Measurements from ENCODE around the gene CNKSR3.
A peak's percentile ranks its signal among the peaks of the same experiment; 100 is the strongest.
"Not testable (repeated sequence)": the region's sequence is repeated elsewhere in the genome, so short reads cannot be mapped to it uniquely, and the experiment has no call there.

CNKSR3 gene

DNA sequence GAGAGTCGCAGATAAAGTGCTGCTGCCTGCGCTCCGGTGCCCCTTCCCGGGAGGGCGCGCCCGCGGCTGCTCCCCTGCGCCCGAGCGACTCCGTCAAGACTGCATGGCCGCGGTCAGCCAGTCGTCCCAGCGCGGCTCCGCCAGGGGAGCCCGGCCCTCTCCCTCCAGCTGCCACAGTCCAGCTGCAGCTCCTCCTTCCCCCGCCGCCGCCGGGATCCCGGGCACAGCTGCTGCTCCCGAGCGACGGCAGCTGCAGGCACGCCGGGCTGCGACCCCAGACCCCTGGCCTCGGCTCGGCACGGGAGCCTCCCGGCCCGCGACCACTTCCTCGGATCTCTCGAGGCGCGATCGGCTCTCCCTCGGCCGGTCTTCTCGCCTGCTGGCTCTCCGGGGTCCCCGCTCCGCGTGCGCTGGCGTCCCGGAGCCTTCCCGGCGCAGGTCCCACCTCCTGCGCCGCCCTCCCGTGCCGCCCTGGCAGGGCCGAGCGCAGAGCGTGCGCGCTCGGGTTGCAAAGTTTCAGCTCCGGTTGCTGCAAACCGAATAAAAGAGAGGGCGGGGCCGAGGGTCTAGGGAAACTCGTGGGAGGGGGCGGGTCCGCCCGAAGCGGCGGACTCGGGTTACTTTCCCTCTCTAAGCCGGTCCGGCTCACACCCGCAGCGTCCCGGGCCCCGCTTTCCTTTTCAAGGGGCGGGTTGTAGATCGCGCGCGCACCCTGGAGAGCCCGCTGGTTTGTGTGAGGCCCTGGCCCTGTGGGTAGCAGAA, at the start of gene CNKSR3:
Gene CNKSR3 (minus strand): TSS at position 542 of the 762 bp plus-strand sequence. CDS start 571 bp downstream, outside the sequence.
- DNase-seq (ENCODE audit: low read depth in 2 of 2), result peak; percentile 31 to 33

DNA sequence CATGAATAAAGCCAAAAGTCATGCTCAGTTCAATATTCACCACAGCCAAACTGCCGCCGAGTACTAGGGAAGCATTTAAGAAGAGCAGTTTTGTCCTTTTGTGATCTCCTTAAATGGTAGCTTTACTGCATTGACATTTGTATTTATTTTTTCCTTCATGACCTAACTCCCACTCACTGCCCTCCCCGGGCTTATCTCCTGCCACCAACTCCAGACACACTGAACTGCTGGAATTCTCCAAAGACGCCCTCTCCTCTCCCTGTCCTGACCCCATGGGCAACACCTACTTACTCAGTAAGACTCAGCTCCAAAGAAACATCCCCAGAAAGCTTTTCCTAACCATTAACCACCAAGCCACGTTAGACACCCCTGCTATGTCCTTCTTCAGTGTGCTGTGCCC, 48.5 kb upstream of the CNKSR3 start:
- no peak for DNase-seq (ENCODE audit: low read depth in 2 of 2)

DNA sequence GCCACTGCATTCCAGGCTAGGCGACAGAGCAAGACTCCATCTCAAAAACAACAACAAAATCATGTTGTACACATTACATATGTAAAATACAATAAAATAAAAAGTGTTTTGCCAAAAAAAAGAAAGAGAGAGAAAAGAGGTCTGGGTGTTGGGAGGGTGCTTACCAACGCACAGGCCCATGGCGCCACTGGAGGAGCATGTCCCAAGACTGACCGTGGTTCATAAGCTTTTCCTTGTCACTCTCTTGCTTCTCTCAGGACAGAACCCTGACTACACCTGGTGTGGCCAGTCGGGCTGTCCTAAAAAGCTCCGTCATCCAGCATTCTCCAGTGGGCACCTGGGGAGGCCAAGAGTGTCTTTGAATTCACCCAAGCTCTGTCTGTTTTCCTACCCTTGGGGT, 48.0 kb upstream of the CNKSR3 start:
- DNase-seq (ENCODE audit: low read depth in 2 of 2), result no peak

DNA sequence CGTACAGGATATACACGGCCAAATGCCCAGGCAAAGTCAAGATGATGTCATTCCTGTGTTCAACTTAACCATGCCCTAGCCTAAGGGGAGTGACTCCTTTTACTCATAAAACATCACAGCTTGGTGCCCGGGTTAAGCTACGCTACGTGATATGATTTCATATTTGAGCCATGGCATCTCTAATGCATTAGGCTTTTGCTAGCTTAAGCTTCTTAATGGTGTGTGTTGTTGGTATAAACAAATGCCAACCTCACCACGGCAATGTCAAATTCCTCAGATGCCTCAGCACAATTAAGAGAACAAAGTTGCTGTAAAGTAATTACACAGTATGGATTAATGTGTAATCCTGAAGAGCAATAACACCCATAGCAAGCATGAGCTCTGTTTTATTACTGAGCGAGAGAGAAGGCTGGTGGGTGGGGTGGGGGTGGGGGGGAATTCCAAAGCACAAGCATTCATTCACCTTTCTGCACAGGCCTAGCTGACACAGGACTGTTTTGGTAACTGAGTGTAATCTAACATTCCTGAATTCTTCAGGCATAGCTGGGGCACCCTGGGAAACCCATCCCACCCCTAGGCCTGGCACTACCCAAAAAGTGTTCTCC, 44.7 kb upstream of the CNKSR3 start:
- no peak for DNase-seq (ENCODE audit: low read depth in 2 of 2)

DNA sequence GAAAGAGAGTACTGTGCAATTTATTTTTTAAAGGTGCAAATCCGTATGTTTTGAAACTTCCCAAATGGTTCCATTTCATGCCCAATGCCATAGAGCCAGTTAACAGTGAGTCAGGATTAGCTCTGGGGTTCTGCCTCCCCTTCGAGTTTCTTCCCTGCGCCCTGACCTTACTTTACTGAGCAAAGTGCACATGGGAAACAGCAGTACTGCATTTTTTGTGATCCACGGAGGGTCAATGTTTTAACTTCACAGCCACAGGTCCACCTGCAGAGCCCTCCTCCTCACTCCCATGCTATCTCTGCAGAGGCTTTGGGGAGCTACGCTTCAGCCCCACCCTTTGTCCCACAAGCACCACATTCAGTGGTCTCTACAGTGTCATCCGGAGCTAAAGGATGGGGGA, 44.0 kb upstream of the CNKSR3 start:
- DNase-seq (ENCODE audit: low read depth in 2 of 2), result no peak

DNA sequence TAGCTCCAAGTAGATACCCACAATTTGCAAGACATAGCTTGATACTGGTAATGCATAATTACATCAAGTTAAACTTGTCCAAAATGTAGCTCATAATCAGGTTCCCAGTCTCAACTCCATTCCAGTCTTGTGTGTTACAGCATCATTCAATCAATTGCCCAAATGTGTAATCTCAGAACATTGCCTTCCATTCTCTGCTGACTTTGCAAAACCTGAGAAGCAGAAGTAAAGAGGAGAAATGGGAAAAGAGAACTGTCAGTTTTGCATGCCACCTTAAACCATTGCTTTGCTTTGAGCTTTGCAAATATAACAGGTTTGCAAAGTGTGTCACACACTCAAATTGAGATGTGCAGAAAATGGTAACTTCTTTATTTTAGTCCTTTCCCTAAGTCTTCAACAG, 40.3 kb upstream of the CNKSR3 start:
- no peak for DNase-seq (ENCODE audit: low read depth in 2 of 2)

DNA sequence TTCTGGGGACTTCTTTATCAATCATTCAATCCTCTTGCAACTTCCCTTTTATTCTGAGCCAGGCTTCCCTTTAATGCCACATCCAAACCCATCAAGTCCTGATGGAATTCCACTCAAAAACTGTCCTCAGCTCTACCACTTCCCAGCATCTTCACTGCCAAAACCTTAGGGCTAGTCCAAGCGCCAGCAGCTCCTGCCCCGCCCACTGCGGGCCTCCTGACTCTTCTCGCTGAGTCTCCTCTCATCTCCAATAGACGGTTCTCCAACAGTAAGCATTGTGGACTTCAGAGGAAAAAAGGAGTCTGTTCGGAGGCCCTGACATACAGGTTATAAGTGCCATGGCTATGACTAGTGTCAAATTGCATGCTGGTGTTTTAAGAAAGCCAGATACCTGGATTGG, 38.7 kb upstream of the CNKSR3 start:
- DNase-seq (ENCODE audit: low read depth in 2 of 2), result no peak

DNA sequence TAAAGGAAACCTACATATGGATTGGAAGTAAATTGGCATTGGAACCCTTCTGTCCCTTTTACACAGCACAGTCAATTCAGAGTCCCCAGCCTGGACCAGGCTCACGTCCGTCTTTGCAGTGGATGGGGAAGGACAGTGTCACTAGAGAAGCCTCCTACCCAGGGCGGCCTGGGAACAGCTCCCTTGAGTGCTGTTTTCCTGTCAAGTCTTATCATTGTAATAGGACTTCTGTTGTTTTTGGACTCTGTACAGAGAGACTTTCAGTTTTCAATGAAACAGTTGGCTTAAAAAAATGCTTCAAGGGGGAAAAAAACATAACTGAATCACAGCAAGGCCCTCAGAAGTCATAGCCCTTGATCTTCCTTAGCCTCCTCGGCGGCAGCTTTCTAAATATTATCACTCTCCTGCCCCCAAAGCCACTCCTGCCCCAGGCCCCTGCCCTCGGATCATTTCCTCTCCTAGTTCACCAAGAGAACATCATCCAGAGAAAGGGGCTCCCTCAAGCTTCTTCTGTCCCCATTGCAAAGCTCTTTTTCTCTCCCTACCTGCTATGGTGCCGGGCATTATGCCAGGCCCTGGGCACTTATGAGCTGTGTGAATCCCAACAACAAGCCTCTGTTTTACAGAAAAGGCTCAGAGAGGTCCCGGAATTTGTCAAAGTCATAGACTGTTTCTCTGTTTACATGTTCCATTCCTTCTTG, 37.8 kb upstream of the CNKSR3 start:
- no peak for DNase-seq (ENCODE audit: low read depth in 2 of 2)

DNA sequence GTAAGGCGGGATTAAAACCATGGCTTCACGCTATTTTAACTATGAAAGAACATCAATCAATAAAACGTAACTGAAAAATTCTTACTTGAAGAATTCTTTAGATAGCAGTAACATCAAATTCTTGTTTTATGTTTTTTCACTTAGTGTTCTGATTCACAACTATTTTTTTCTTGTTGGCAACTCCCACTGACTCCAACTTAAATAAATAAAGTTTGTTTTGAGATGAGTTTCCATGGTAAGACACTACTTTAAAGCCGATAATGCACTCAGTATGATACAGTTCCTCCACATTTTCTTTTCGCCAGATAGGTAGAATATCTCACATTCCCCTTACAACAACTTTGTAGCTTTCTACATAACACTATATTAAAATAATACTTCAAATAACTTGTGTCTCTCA, 33.1 kb upstream of the CNKSR3 start:
- no peak for DNase-seq (ENCODE audit: low read depth in 2 of 2)

DNA sequence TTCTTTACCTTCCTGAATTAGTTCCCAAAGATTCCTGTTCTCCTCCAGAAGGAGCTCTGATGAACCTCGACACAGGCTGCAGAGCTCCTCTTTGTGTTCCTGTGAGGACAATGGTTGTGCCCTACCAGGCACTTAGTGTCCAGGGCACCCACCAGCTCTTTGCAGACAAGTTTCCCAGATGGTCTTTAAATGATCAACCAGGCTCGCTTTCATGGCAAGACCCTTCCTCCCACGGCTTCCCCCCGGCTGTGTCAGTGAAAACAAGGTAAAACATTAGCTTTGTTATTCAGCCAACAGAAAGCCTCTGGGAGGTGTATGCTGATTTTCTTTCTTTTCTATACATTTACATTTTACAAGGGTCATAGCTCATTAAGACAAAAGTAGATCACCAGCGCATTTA, 32.3 kb upstream of the CNKSR3 start:
- no peak for DNase-seq (ENCODE audit: low read depth in 2 of 2)

DNA sequence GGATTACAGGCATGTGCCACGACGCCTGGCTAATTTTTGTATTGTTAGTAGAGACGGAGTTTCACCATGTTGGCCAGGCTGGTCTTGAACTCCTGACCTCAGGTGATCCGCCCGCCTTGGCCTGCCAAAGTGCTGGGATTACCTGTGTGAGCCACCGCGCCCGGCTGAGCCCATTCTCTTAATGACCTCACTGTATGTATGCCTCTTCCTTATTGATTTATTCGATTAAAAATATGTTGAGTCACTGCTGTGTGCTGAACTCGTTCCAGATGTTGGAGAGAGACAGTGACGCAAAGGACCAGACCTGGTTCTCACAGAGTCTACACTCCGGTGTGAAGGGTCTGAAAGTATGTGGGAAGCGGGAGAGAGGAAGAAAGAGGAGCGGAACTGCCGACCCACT, 31.4 kb upstream of the CNKSR3 start:
- DNase-seq (ENCODE audit: low read depth in 2 of 2), result not testable (repeated sequence)

DNA sequence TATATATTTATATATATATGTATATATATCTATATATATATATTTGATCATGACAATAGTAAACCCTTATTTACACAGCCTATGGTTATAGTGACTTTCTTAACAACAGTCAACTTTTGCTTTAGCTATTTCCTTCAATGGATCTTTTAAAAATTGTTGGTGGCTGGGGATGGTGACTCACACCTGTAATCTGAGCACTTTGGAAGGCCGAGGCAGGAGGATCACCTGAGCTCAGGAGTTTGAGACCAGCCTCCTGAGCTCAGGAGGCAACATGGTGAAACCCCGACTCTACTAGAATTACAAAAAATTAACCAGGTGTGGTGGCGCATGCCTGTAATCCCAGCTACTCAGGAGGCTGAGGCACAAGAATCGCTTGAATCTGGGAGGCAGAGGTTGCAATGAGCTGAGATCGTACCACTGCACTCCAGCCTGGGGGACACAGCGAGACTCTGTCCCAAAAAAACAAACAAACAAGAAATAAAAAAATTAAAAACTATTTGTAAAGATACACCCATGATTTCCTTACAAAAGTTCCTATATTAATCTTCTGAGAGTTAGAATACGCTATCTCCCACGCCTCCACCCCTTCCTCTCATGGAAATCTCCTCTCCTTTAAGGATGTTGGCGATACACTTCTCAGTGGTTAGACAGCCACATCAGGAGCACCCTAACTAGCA, 29.2 kb upstream of the CNKSR3 start:
- no peak for DNase-seq (ENCODE audit: low read depth in 2 of 2)

DNA sequence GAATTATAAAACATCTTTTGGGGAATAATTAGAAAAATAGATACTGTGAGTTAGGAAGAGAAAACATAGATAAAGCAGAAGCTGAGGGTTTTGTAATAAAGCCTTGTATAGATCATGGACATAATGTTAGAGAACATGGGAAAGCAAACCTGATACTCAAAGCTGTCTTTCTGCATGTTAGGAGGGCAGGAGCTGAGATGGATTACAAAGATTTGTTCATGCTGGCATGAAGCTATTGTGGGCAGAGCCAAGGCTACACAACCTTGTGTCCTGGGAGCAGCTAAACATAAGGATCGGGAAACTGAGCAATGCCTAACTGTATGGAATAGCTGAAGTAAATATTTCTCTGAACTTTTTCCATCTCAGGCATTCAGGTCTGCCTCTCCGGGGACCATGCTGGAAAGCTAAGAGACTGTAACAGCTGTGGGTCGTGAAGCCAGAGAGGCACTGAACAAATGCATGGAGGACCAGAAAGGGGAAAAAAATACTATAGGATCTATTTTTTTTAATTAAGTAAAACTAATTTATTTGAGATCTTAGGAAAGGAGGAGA, 28.2 kb upstream of the CNKSR3 start:
- no peak for DNase-seq (ENCODE audit: low read depth in 2 of 2)

DNA sequence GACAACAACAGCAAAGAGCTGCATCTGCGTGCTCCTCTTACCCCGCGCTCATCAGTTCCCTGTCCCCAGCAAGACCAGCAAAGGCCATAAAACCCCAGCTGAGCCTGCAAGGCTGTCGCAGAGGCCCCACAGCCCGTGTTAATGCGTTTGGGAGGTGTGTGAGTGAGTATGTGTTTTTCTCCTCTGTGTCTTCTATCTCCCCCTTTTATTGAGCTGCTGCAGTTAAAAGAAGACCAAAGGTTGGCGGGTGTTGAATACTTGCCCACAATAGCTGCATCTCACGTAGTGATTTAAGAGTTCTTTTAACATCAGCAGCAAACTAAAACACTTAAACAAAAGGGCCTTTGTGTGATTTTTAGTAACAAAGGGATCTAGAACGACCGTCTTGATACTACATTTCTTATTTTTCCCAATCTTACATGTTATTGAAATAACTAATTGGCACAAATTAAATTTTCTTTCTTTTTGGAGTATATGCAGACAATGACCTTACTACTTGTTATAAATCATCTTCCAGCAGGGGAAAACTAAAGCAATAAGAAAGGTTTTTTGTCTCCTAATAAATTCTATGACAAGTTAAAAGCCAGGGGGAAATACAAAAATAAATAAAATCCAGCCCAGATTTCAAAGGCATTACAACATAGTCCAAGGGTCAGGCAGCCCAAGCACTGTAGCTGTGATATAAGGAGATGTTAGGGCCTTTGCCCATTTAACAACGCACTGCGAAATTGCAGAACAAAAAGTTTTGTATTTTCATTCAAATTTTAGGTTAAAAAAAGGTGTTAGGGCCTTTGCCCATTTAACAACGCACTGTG, 27.2 kb upstream of the CNKSR3 start:
- DNase-seq (ENCODE audit: low read depth in 2 of 2), result no peak

DNA sequence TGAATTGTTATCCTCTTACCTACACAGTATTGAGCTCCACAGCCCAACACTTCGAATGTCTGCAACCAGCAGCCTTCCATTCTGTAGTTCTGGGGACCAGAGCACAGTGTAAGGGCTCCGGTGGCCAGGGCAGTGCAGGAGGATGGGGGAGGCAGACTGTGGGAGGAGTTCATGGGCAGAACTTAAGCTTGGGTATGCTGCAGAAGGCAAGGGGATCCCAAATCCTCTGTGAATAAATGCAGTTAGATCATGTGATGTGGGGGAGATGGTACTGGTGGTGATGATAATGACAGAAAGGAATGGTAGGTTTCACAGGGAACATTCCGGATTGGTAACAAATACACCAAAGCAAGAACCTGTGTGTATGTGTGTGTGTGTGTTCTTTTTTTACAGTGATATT, 26.5 kb upstream of the CNKSR3 start:
- DNase-seq (ENCODE audit: low read depth in 2 of 2), result no peak

DNA sequence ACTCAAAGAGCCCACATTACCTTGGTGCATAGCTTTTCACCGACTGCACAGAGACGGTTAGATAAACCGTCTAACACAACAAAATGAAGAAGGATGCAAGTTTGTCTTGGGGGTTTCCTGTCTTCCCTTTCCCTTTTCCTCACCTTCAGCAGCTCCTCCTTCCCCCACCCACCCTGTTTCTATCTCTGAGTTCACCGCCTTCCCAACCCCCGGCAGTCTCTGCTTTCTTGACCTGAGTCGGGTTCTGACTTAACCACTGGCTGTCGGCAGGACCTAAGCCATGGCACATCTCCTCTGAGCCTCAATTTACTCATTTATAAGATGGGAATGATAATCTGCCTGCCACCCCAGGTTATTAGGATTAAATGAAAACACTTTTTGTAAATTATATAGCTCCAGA, 25.8 kb upstream of the CNKSR3 start:
- no peak for DNase-seq (ENCODE audit: low read depth in 2 of 2)

DNA sequence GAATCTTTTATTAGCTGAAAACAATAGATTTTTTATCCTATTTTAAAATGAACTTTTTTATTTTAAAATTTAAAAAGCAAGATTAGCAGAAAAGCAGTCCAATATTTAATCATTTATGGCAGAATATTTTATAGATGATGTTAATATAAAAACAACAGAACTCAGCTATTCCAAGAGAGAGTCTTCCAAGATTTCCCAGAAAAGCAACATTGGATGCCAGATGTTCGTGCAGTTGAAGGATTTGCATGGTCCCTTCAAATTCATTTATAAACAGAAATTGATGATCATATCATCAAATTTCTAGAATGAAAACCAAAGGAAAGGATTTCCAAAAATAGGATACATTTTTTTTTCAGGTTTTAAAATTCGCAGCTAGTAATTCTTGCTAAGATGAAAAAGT, 25.4 kb upstream of the CNKSR3 start:
- DNase-seq (ENCODE audit: low read depth in 2 of 2), result no peak

DNA sequence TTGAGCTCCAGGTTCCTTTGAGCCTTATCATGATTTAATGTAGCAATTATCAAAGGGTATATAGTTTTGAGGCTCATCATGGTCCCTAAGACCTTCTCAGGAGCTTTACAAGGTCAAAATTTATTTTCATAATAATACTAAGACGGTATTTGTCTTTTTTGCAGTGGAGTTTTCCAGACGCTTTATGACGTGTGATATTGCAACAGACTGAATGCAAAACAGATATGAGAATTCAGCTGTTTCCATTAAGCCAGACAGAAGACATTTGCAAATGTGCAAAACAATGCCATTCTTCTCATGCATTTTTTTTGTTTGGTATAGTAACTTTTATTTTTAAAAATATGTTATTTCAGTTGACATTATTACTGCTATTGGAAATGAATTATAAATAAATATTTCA, 24.7 kb upstream of the CNKSR3 start:
- DNase-seq (ENCODE audit: low read depth in 2 of 2), result no peak

DNA sequence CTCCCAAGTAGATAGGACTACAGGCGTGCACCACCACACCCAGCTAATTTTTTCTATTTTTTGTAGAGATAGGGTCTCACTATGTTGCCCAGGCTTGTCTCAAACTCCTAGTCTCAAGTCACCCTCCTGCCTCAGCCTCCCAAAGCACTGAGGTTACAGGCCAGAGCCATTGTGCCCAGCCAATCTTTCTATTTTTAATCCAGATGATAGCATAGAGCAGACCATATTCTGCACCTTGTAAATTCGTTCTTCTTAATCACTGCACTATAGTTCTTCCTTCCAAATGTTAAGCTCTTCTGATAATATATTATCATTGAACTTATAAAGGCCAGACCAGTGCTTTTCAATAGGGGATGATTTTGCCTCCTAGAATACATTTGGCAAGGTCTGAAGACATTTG, 24.0 kb upstream of the CNKSR3 start:
- no peak for DNase-seq (ENCODE audit: low read depth in 2 of 2)

DNA sequence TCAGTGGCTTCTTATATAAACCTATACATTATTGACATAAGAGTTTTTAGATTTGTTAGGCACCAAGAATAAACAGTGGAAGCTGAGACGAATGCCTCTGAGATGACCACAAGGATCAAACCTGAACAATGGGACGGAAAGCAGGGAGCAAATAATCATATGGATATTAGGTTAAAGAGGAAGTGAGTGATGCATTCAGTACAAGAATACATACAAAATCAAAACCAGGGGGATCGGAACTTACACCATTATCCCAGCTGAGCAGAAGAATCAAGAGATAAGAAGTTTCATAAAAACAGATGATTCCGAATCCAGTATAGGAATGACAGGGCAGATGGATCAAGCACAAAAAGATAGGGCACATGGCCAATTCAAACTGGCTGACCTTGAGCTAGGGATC, 21.9 kb upstream of the CNKSR3 start:
- DNase-seq (ENCODE audit: low read depth in 2 of 2), result no peak

DNA sequence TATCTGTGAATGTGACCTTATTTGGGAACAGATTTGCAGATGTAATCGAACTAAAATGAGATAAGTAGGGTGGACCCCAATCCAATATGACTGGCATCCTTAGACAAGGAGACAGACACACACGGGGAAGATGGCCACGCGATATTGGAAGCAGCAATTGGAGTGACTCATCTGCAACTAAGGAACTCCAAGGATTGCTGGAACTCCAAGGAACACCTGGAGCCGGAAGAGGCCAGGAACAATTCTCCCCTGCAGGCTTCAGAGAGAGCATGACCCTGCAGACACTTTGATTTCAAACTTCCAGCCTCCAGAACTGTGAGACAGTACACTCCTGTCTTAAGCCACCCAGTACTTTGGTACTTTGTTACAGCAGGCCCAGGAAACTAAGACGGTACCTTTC, 19.5 kb upstream of the CNKSR3 start:
- DNase-seq (ENCODE audit: low read depth in 2 of 2), result no peak
